HepG2 (cell line): ENCODE data around the gene MGLL. TPM values are rescaled to one million over a fixed set of nuclear protein-coding genes. Genes with fewer than 3 reads are reported as not detected.
A peak's percentile ranks its signal among the peaks of the same experiment; 100 is the strongest.

ENCODE experiments used
- ATAC-seq: fragments of 200-7000 bp; cut with Tn5 transposase; 3 replicates; pipeline ENCODE4 v1.9.1; 2020; ENCODE audit warnings: mild to moderate bottlenecking, moderate library complexity
- BruUV-seq: library from RNA; stranded (reverse); fragments of 400-500 nt; replicated peaks from 2 replicates; lab custom pipeline; 2021; lab: Mats Ljungman, UMichigan
- CTCF ChIA-PET: fragments of 300-600 bp; formaldehyde crosslinking; extraction: SDS; loops from one replicate; lab custom pipeline; 2021; ENCODE audit warnings: low total read pairs, inconsistent platforms, low intra/inter-chr PET ratio; lab: Yijun Ruan, JAX
- POLR2A ChIA-PET: fragments of 350-600 bp; sonication (Branson Sonifier 250); formaldehyde crosslinking; loops from one replicate; lab custom pipeline; 2020; ENCODE audit warnings: antibody characterized with exemption, inconsistent platforms; lab: Yijun Ruan, JAX
- DNase-seq: peaks from one replicate; pipeline ENCODE4 v3.0.0-alpha.2; 2015; ENCODE audit warnings: low spot score
- FAIRE-seq: peaks from 3 replicates; lab custom pipeline; 2011; peaks lifted over from hg19 to GRCh38; lab: Jason Lieb, UNC
- H2AFZ ChIP-seq: one replicate; pipeline ENCODE4 v1.6.1; 2011; ENCODE audit warnings: low read length, inconsistent platforms
- H3K27ac ChIP-seq: fragments of 300-600 bp; 3 replicates; pipeline ENCODE4 v1.8.0; 2011; ENCODE audit warnings: mixed run types, mild to moderate bottlenecking, mixed read lengths, low read length, inconsistent platforms; ENCODE audit not compliant: insufficient read depth; ENCODE audit errors: extremely low read length
- H3K27me3 ChIP-seq, 2 experiments: fragments of 200-600 bp in 1 of 2; 2 replicates in 1 of 2; 3 replicates in 1 of 2; pipeline versions ENCODE4 v1.6.0 to v1.8.0; 2011; ENCODE audit warnings: low read length in 2 of 2, mild to moderate bottlenecking in 2 of 2, moderate library complexity in 2 of 2, inconsistent platforms in 1 of 2; ENCODE audit not compliant: insufficient read depth in 2 of 2, control insufficient read depth in 1 of 2
- H3K36me3 ChIP-seq, 2 experiments: fragments of 200-600 bp in 1 of 2; replicated peaks in 1 of 2; 2 replicates in 1 of 2; 3 replicates in 1 of 2; pipeline versions ENCODE4 v1.5.1 to v1.8.0; 2011; ENCODE audit warnings: low read length in 2 of 2, inconsistent platforms in 1 of 2; ENCODE audit not compliant: insufficient read depth in 2 of 2, control insufficient read depth in 1 of 2
- H3K4me1 ChIP-seq: 2 replicates; pipeline ENCODE4 v1.5.1; 2012; ENCODE audit warnings: low read length, inconsistent platforms; ENCODE audit not compliant: insufficient read depth
- H3K4me2 ChIP-seq: 2 replicates; pipeline ENCODE4 v1.6.0; 2011; ENCODE audit warnings: low read depth, low read length, inconsistent platforms
- H3K4me3 ChIP-seq, 3 experiments: fragments of 200-600 bp in 1 of 3; sonication (generic), shearing (Covaris generic) in 1 of 3; replicated peaks in 1 of 3; 2 replicates each; pipeline ENCODE4 v1.5.1; 2011 to 2016; ENCODE audit warnings: low read length in 3 of 3, inconsistent platforms in 2 of 3, low read depth in 2 of 3, mild to moderate bottlenecking in 2 of 3, control low read depth in 1 of 3, mixed read lengths in 1 of 3; ENCODE audit not compliant: insufficient read depth in 1 of 3
- H3K79me2 ChIP-seq: one replicate; pipeline ENCODE4 v1.6.1; 2011; ENCODE audit warnings: low read length, inconsistent platforms; ENCODE audit not compliant: insufficient read depth
- H3K9ac ChIP-seq: 2 replicates; pipeline ENCODE4 v1.6.0; 2011; ENCODE audit warnings: mild to moderate bottlenecking, low read depth, low read length, inconsistent platforms; ENCODE audit not compliant: insufficient read depth
- H3K9me3 ChIP-seq: 2 replicates; pipeline ENCODE4 v1.5.1; 2012; ENCODE audit warnings: mild to moderate bottlenecking, low read length
- H4K20me1 ChIP-seq: 2 replicates; pipeline ENCODE4 v1.6.0; 2011; ENCODE audit warnings: inconsistent platforms, mild to moderate bottlenecking, low read length, moderate library complexity; ENCODE audit not compliant: insufficient read depth
- SP5 ChIP-seq: IDR thresholded peaks from 2 replicates; pipeline ENCODE4 v1.6.1; 2016; ENCODE audit warnings: low read depth, borderline replicate concordance
- WGBS: methylation state at CpG from one replicate; pipeline ENCODE4 v1.1.6; 2017; ENCODE audit warnings: low lambda C conversion rate; 5-methylcytosine and 5-hydroxymethylcytosine counted together
- in situ Hi-C: cut with HindIII; loops from 2 replicates; pipeline ENCODE4 v1.10.0; 2017; ENCODE audit warnings: low pct_unique_long_range_greater_than_20kb; ENCODE audit not compliant: extremely low pct_ligation_motif_present
- intact Hi-C: fragments of 100-400 bp; cut with micrococcal nuclease; formaldehyde crosslinking; loops from one replicate; pipeline ENCODE4 v1.10.0; 2022; ENCODE audit not compliant: unreplicated experiment
- polyA plus RNA-seq, 8 experiments: library from polyadenylated mRNA; depleted of rRNA in 3 of 8; stranded (reverse) in 7 of 8; unstranded in 1 of 8; fragments of >200 nt; fragmentation: Illumina TruSeq in 4 of 8; extraction: Trizol in 4 of 8; gene quantifications; 2 replicates each; pipeline versions ENCODE4 v1.2.1 to v1.2.3, GENCODE V29; 2011 to 2016; ENCODE audit warnings: low read depth in 4 of 8, missing spikeins in 1 of 8, mixed read lengths in 1 of 8; ENCODE audit not compliant: insufficient read depth in 1 of 8
- total RNA-seq, 5 experiments: library from RNA; depleted of rRNA; stranded (reverse); fragments of >200 nt; fragmentation: Illumina TruSeq; extraction: Trizol; gene quantifications; 2 replicates each; pipeline ENCODE4 v1.2.3, GENCODE V29; 2016; ENCODE audit warnings: low read depth in 1 of 5
- TF ChIP-seq, protein P1 (sequence below): sonication (generic); formaldehyde crosslinking; IDR thresholded peaks from 2 replicates; pipeline ENCODE4 v1.9.0; 2021; ENCODE audit warnings: mild to moderate bottlenecking, missing genetic modification reagents
- TF ChIP-seq, protein P2 (sequence below): sonication (generic); formaldehyde crosslinking; IDR thresholded peaks from 2 replicates; pipeline ENCODE4 v1.5.0; 2020; ENCODE audit warnings: mild to moderate bottlenecking, missing genetic modification reagents, moderate library complexity

The MGLL gene
- total and polyA plus RNA-seq, 2 of the 13 experiments (the other 11 are each of a cell fraction or from before 2014, with no cell fraction given), result not detected

DNA sequence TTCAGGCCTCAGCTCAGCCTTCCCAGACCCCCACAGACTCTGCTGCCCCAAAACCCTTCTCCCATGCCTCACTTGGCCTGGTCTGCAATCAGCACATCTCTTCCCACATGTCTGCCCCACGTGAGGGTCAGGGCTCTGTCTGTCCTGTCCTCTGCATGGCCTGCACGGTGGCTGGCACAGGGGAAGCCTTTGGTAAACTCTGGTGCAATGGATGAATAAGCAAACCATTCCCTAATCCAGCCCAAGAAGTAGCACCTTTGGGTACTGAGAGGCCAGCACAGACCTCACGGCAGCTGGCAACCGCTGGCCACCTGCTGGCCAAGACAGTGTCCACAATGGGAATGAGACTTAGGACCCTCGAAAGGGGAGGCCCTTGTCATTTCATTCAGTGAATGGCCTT, 121.9 kb downstream of the MGLL start:
- no peak overlapping the region for H3K27ac ChIP-seq
- TF ChIP-seq, protein P1, sequence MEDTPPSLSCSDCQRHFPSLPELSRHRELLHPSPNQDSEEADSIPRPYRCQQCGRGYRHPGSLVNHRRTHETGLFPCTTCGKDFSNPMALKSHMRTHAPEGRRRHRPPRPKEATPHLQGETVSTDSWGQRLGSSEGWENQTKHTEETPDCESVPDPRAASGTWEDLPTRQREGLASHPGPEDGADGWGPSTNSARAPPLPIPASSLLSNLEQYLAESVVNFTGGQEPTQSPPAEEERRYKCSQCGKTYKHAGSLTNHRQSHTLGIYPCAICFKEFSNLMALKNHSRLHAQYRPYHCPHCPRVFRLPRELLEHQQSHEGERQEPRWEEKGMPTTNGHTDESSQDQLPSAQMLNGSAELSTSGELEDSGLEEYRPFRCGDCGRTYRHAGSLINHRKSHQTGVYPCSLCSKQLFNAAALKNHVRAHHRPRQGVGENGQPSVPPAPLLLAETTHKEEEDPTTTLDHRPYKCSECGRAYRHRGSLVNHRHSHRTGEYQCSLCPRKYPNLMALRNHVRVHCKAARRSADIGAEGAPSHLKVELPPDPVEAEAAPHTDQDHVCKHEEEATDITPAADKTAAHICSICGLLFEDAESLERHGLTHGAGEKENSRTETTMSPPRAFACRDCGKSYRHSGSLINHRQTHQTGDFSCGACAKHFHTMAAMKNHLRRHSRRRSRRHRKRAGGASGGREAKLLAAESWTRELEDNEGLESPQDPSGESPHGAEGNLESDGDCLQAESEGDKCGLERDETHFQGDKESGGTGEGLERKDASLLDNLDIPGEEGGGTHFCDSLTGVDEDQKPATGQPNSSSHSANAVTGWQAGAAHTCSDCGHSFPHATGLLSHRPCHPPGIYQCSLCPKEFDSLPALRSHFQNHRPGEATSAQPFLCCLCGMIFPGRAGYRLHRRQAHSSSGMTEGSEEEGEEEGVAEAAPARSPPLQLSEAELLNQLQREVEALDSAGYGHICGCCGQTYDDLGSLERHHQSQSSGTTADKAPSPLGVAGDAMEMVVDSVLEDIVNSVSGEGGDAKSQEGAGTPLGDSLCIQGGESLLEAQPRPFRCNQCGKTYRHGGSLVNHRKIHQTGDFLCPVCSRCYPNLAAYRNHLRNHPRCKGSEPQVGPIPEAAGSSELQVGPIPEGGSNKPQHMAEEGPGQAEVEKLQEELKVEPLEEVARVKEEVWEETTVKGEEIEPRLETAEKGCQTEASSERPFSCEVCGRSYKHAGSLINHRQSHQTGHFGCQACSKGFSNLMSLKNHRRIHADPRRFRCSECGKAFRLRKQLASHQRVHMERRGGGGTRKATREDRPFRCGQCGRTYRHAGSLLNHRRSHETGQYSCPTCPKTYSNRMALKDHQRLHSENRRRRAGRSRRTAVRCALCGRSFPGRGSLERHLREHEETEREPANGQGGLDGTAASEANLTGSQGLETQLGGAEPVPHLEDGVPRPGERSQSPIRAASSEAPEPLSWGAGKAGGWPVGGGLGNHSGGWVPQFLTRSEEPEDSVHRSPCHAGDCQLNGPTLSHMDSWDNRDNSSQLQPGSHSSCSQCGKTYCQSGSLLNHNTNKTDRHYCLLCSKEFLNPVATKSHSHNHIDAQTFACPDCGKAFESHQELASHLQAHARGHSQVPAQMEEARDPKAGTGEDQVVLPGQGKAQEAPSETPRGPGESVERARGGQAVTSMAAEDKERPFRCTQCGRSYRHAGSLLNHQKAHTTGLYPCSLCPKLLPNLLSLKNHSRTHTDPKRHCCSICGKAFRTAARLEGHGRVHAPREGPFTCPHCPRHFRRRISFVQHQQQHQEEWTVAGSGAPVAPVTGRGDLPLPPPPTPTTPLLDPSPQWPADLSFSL (CRISPR knock-in tag), result no peak
- TF ChIP-seq, protein P2, sequence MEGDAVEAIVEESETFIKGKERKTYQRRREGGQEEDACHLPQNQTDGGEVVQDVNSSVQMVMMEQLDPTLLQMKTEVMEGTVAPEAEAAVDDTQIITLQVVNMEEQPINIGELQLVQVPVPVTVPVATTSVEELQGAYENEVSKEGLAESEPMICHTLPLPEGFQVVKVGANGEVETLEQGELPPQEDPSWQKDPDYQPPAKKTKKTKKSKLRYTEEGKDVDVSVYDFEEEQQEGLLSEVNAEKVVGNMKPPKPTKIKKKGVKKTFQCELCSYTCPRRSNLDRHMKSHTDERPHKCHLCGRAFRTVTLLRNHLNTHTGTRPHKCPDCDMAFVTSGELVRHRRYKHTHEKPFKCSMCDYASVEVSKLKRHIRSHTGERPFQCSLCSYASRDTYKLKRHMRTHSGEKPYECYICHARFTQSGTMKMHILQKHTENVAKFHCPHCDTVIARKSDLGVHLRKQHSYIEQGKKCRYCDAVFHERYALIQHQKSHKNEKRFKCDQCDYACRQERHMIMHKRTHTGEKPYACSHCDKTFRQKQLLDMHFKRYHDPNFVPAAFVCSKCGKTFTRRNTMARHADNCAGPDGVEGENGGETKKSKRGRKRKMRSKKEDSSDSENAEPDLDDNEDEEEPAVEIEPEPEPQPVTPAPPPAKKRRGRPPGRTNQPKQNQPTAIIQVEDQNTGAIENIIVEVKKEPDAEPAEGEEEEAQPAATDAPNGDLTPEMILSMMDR (CRISPR knock-in tag), result peak; percentile 7; the same call in 1 of the 2 replicates
- TF ChIP-seq SP5 (CRISPR knock-in tag), result no peak
- peaks cover 0 to 2% of the 10 kb centered on the region in 2 experiments; a peak in 2 of 5 replicates for H3K27me3 ChIP-seq
- intact Hi-C loops (no loop called here), in situ Hi-C loops (no loop called here)
- no peak overlapping the region for H3K9ac ChIP-seq
- POLR2A ChIA-PET, result no interaction called here
- H3K9me3 ChIP-seq, result no peaks in the 10 kb centered on the region
- no peaks in the 10 kb centered on the region for H3K36me3 ChIP-seq
- CTCF ChIA-PET, result no interaction called here
- H2AFZ ChIP-seq, result no peak overlapping the region
- WGBS, result 11% methylated on average over 5 of the region's 5 CpGs
- no peak overlapping the region for H3K4me3 ChIP-seq
- DNase-seq (no peak), ATAC-seq (0 out of 3 replicates have a peak, but pooled peaks have one; percentile 11), FAIRE-seq (no peak)
- peaks cover 12% of the 10 kb centered on the region for H3K4me1 ChIP-seq
- no peaks in the 10 kb centered on the region for H3K79me2 ChIP-seq
- BruUV-seq, result no TSS peak
- H4K20me1 ChIP-seq, result no peaks in the 10 kb centered on the region
- no peak overlapping the region for H3K4me2 ChIP-seq
